HepG2 (cell line): ENCODE measurements around the gene PCAT6. TPM values are rescaled to one million over a fixed set of nuclear protein-coding genes. Genes with fewer than 3 reads are reported as not detected.

Experiments used
- ATAC-seq: fragments of 200-7000 bp; cut with Tn5 transposase; 3 replicates; pipeline ENCODE4 v1.9.1; 2020; ENCODE audit warnings: mild to moderate bottlenecking, moderate library complexity
- BruUV-seq: library from RNA; stranded (reverse); fragments of 400-500 nt; replicated peaks from 2 replicates; lab custom pipeline; 2021; lab: Mats Ljungman, UMichigan
- CTCF ChIA-PET: fragments of 300-600 bp; formaldehyde crosslinking; extraction: SDS; loops from one replicate; lab custom pipeline; 2021; ENCODE audit warnings: low total read pairs, inconsistent platforms, low intra/inter-chr PET ratio; lab: Yijun Ruan, JAX
- POLR2A ChIA-PET: fragments of 350-600 bp; sonication (Branson Sonifier 250); formaldehyde crosslinking; loops from one replicate; lab custom pipeline; 2020; ENCODE audit warnings: antibody characterized with exemption, inconsistent platforms; lab: Yijun Ruan, JAX
- DNase-seq: peaks from one replicate; pipeline ENCODE4 v3.0.0-alpha.2; 2015; ENCODE audit warnings: low spot score
- FAIRE-seq: peaks from 3 replicates; lab custom pipeline; 2011; peaks lifted over from hg19 to GRCh38; lab: Jason Lieb, UNC
- H2AFZ ChIP-seq: one replicate; pipeline ENCODE4 v1.6.1; 2011; ENCODE audit warnings: low read length, inconsistent platforms
- H3K27ac ChIP-seq: fragments of 300-600 bp; 3 replicates; pipeline ENCODE4 v1.8.0; 2011; ENCODE audit warnings: mixed run types, mild to moderate bottlenecking, mixed read lengths, low read length, inconsistent platforms; ENCODE audit not compliant: insufficient read depth; ENCODE audit errors: extremely low read length
- H3K27me3 ChIP-seq, 2 experiments: fragments of 200-600 bp in 1 of 2; 2 replicates in 1 of 2; 3 replicates in 1 of 2; pipeline versions ENCODE4 v1.6.0 to v1.8.0; 2011; ENCODE audit warnings: low read length in 2 of 2, mild to moderate bottlenecking in 2 of 2, moderate library complexity in 2 of 2, inconsistent platforms in 1 of 2; ENCODE audit not compliant: insufficient read depth in 2 of 2, control insufficient read depth in 1 of 2
- H3K36me3 ChIP-seq, 2 experiments: fragments of 200-600 bp in 1 of 2; replicated peaks in 1 of 2; 2 replicates in 1 of 2; 3 replicates in 1 of 2; pipeline versions ENCODE4 v1.5.1 to v1.8.0; 2011; ENCODE audit warnings: low read length in 2 of 2, inconsistent platforms in 1 of 2; ENCODE audit not compliant: insufficient read depth in 2 of 2, control insufficient read depth in 1 of 2
- H3K4me1 ChIP-seq: 2 replicates; pipeline ENCODE4 v1.5.1; 2012; ENCODE audit warnings: low read length, inconsistent platforms; ENCODE audit not compliant: insufficient read depth
- H3K4me2 ChIP-seq: 2 replicates; pipeline ENCODE4 v1.6.0; 2011; ENCODE audit warnings: low read depth, low read length, inconsistent platforms
- H3K4me3 ChIP-seq, 3 experiments: fragments of 200-600 bp in 1 of 3; sonication (generic), shearing (Covaris generic) in 1 of 3; replicated peaks in 1 of 3; 2 replicates each; pipeline ENCODE4 v1.5.1; 2011 to 2016; ENCODE audit warnings: low read length in 3 of 3, inconsistent platforms in 2 of 3, low read depth in 2 of 3, mild to moderate bottlenecking in 2 of 3, control low read depth in 1 of 3, mixed read lengths in 1 of 3; ENCODE audit not compliant: insufficient read depth in 1 of 3
- H3K79me2 ChIP-seq: one replicate; pipeline ENCODE4 v1.6.1; 2011; ENCODE audit warnings: low read length, inconsistent platforms; ENCODE audit not compliant: insufficient read depth
- H3K9ac ChIP-seq: 2 replicates; pipeline ENCODE4 v1.6.0; 2011; ENCODE audit warnings: mild to moderate bottlenecking, low read depth, low read length, inconsistent platforms; ENCODE audit not compliant: insufficient read depth
- H3K9me3 ChIP-seq: 2 replicates; pipeline ENCODE4 v1.5.1; 2012; ENCODE audit warnings: mild to moderate bottlenecking, low read length
- H4K20me1 ChIP-seq: 2 replicates; pipeline ENCODE4 v1.6.0; 2011; ENCODE audit warnings: inconsistent platforms, mild to moderate bottlenecking, low read length, moderate library complexity; ENCODE audit not compliant: insufficient read depth
- CBX2 ChIP-seq, 2 experiments: fragments of 200-600 bp in 1 of 2; sonication (generic); formaldehyde crosslinking in 1 of 2; IDR thresholded peaks; 2 replicates each; pipeline versions ENCODE4 v1.7.0 to v1.8.1; 2018 to 2022; ENCODE audit warnings: low read depth in 2 of 2, low read length in 1 of 2, mild to moderate bottlenecking in 1 of 2, missing genetic modification reagents in 1 of 2
- KAT7 ChIP-seq: IDR thresholded peaks from 2 replicates; pipeline ENCODE4 v1.6.1; 2018; ENCODE audit warnings: borderline replicate concordance, missing compliant biosample characterization
- NFE2L1 ChIP-seq: sonication (generic); formaldehyde crosslinking; IDR thresholded peaks from 2 replicates; pipeline ENCODE4 v1.4.0; 2020; ENCODE audit warnings: missing genetic modification reagents, mild to moderate bottlenecking, borderline replicate concordance
- NFIC ChIP-seq: IDR thresholded peaks from 2 replicates; pipeline ENCODE4 v1.6.1; 2012; ENCODE audit warnings: mild to moderate bottlenecking, low read length, inconsistent platforms
- PAX8 ChIP-seq: sonication (generic); formaldehyde crosslinking; IDR thresholded peaks from 2 replicates; pipeline ENCODE4 v1.8.0; 2022; ENCODE audit warnings: mild to moderate bottlenecking, missing genetic modification reagents, borderline replicate concordance
- ZNF317 ChIP-seq: sonication (generic); formaldehyde crosslinking; IDR thresholded peaks from 2 replicates; pipeline ENCODE4 v1.5.0; 2020; ENCODE audit warnings: mild to moderate bottlenecking, missing genetic modification reagents
- ZNF44 ChIP-seq: sonication (generic); formaldehyde crosslinking; IDR thresholded peaks from 2 replicates; pipeline ENCODE4 v1.5.1; 2020; ENCODE audit warnings: mild to moderate bottlenecking, missing genetic modification reagents
- ZNF598 ChIP-seq: sonication (generic); formaldehyde crosslinking; IDR thresholded peaks from 2 replicates; pipeline ENCODE4 v1.5.1; 2020; ENCODE audit warnings: mild to moderate bottlenecking, missing genetic modification reagents, borderline replicate concordance
- WGBS: methylation state at CpG from one replicate; pipeline ENCODE4 v1.1.6; 2017; ENCODE audit warnings: low lambda C conversion rate; 5-methylcytosine and 5-hydroxymethylcytosine counted together
- in situ Hi-C: cut with HindIII; loops from 2 replicates; pipeline ENCODE4 v1.10.0; 2017; ENCODE audit warnings: low pct_unique_long_range_greater_than_20kb; ENCODE audit not compliant: extremely low pct_ligation_motif_present
- intact Hi-C: fragments of 100-400 bp; cut with micrococcal nuclease; formaldehyde crosslinking; loops from one replicate; pipeline ENCODE4 v1.10.0; 2022; ENCODE audit not compliant: unreplicated experiment
- polyA plus RNA-seq, 8 experiments: library from polyadenylated mRNA; depleted of rRNA in 3 of 8; stranded (reverse) in 7 of 8; unstranded in 1 of 8; fragments of >200 nt; fragmentation: Illumina TruSeq in 4 of 8; extraction: Trizol in 4 of 8; gene quantifications; 2 replicates each; pipeline versions ENCODE4 v1.2.1 to v1.2.3, GENCODE V29; 2011 to 2016; ENCODE audit warnings: low read depth in 4 of 8, missing spikeins in 1 of 8, mixed read lengths in 1 of 8; ENCODE audit not compliant: insufficient read depth in 1 of 8
- total RNA-seq, 5 experiments: library from RNA; depleted of rRNA; stranded (reverse); fragments of >200 nt; fragmentation: Illumina TruSeq; extraction: Trizol; gene quantifications; 2 replicates each; pipeline ENCODE4 v1.2.3, GENCODE V29; 2016; ENCODE audit warnings: low read depth in 1 of 5
- TF ChIP-seq, protein P1 (sequence below): sonication (generic); formaldehyde crosslinking; IDR thresholded peaks from 2 replicates; pipeline ENCODE4 v1.4.0; 2020; ENCODE audit warnings: missing genetic modification reagents
- TF ChIP-seq, protein P2 (sequence below): sonication (generic); formaldehyde crosslinking; IDR thresholded peaks from 2 replicates; pipeline ENCODE4 v1.4.0; 2020; ENCODE audit warnings: missing genetic modification reagents

The PCAT6 gene
- total and polyA plus RNA-seq, 2 of the 13 experiments (the other 11 are each of a cell fraction or from before 2014, with no cell fraction given): 0.60 to 4.4 TPM

DNA sequence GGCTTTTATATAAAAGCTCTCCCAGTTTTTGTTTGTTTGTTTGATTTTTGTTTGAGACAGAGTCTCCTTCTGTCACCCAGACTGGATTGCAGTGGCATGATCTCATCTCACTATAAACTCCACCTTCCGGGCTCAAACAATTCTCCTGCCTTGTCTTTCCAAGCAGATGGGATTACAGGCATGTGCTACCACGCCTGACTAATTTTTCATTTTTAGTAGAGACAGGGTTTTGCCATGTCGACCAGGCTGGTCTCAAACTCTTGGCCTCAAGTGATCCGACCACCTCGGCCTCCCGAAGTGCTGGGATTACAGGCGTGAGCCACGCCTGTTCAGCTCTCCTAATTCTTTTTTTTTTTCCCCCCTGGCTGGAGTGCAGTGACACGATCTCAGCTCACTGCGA is 4.4 kb downstream of the PCAT6 start:
- H3K9ac ChIP-seq: no peak overlapping the region
- no peak for FAIRE-seq
- no peak overlapping the region for H3K4me3 ChIP-seq
- intact Hi-C loops (no loop called here), in situ Hi-C loops (no loop called here)
- H3K27me3 ChIP-seq: peaks cover 0 to 8% of the 10 kb centered on the region in 2 experiments; a peak in 1 of 5 replicates
- no peaks in the 10 kb centered on the region for H3K36me3 ChIP-seq
- no peak for ATAC-seq
- DNase-seq: peak; percentile 18
- ChIA-PET POLR2A (no interaction called here), CTCF (no interaction called here)
- no peak overlapping the region; the same call in 1 of the 2 replicates for H3K4me2 ChIP-seq
- H3K27ac ChIP-seq: no peak overlapping the region
- no TSS peak for BruUV-seq
- H3K79me2 ChIP-seq: no peaks in the 10 kb centered on the region
- WGBS: 10% methylated on average over 10 of the region's 10 CpGs
- TF ChIP-seq, protein P1, sequence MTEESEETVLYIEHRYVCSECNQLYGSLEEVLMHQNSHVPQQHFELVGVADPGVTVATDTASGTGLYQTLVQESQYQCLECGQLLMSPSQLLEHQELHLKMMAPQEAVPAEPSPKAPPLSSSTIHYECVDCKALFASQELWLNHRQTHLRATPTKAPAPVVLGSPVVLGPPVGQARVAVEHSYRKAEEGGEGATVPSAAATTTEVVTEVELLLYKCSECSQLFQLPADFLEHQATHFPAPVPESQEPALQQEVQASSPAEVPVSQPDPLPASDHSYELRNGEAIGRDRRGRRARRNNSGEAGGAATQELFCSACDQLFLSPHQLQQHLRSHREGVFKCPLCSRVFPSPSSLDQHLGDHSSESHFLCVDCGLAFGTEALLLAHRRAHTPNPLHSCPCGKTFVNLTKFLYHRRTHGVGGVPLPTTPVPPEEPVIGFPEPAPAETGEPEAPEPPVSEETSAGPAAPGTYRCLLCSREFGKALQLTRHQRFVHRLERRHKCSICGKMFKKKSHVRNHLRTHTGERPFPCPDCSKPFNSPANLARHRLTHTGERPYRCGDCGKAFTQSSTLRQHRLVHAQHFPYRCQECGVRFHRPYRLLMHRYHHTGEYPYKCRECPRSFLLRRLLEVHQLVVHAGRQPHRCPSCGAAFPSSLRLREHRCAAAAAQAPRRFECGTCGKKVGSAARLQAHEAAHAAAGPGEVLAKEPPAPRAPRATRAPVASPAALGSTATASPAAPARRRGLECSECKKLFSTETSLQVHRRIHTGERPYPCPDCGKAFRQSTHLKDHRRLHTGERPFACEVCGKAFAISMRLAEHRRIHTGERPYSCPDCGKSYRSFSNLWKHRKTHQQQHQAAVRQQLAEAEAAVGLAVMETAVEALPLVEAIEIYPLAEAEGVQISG: no peak
- TF ChIP-seq ZNF317 (CRISPR knock-in tag) (no peak), ZNF44 (CRISPR knock-in tag) (no peak), NFIC (no peak), ZNF598 (CRISPR knock-in tag) (no peak), CBX2 (IDR thresholded peaks at IDR 0.05; ENCODE audit: low read depth, low read length) (no peak), CBX2 (CRISPR knock-in tag; IDR thresholded peaks at IDR 0.05; ENCODE audit: low read depth) (no peak), PAX8 (no peak), NFE2L1 (CRISPR knock-in tag) (no peak), KAT7 (CRISPR knock-in tag) (no peak)
- TF ChIP-seq, protein P2, sequence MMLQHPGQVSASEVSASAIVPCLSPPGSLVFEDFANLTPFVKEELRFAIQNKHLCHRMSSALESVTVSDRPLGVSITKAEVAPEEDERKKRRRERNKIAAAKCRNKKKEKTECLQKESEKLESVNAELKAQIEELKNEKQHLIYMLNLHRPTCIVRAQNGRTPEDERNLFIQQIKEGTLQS (CRISPR knock-in tag): no peak
- no peaks in the 10 kb centered on the region for H3K9me3 ChIP-seq
- H2AFZ ChIP-seq: no peak overlapping the region
- peaks cover 32% of the 10 kb centered on the region for H3K4me1 ChIP-seq
- no peaks in the 10 kb centered on the region for H4K20me1 ChIP-seq
